ENCODE measurements around the gene FOXO6. TPM values are rescaled to one million over a fixed set of nuclear protein-coding genes. Genes with fewer than 3 reads are reported as not detected.

The FOXO6 gene
- total and polyA plus RNA-seq, 2 experiments from 2014 or later: 0.68 to 4.2 TPM

- Histone ChIP-seq H3K4me1 (ENCODE audit: insufficient read depth) (peaks cover 38% of the 10 kb centered on the region), H3K9me2 (ENCODE audit: insufficient read depth) (no peaks in the 10 kb centered on the region), H3K79me2 (replicated peaks; ENCODE audit: insufficient read depth) (no peaks in the 10 kb centered on the region), H3K36me3 (ENCODE audit: insufficient read depth) (no peaks in the 10 kb centered on the region), H3F3A (replicated peaks; ENCODE audit: low read depth) (0 out of 2 replicates have a peak, but pooled peaks cover 4% of the 10 kb centered on the region), H2AFZ (peak overlapping the region; percentile 89), H4K20me1 (replicated peaks; ENCODE audit: insufficient read depth) (no peaks in the 10 kb centered on the region; the same call in 1 of the 2 replicates), H3K4me2 (peak overlapping the region; percentile 74), H3K27me3 (ENCODE audit: insufficient read depth) (peaks cover 34% of the 10 kb centered on the region), H3K27ac (ENCODE audit: low read depth) (no peak overlapping the region), H3K4me3 (peak overlapping the region; percentile 42; the same call in 1 of the 2 replicates)
- peak; percentile 0; the same call in 1 of the 3 replicates for ATAC-seq
- no peaks in the 10 kb centered on the region; the same call in 2 of the 3 replicates for H3K36me3 Mint-ChIP-seq (ENCODE audit: low read depth)
- TF ChIP-seq EZH2phosphoT487 (IDR thresholded peaks at IDR 0.05; ENCODE audit: unreplicated experiment): no peak
- TF ChIP-seq REST (IDR thresholded peaks at IDR 0.05; ENCODE audit: unreplicated experiment): no peak
- TF ChIP-seq POLR2AphosphoS5 (IDR thresholded peaks at IDR 0.05; ENCODE audit: low read depth): no peak
- TF ChIP-seq ZNF462 (CRISPR knock-in tag; IDR thresholded peaks at IDR 0.05): no peak
- TF ChIP-seq EZH2 (IDR thresholded peaks at IDR 0.05; ENCODE audit: low read depth, unreplicated experiment): no peak
- TF ChIP-seq ZNF114 (CRISPR knock-in tag; IDR thresholded peaks at IDR 0.05): no peak
- no peak for TF ChIP-seq CTCF (conservative IDR thresholded peaks at IDR 0.05; ENCODE audit: low read depth in 2 of 2)
- TF ChIP-seq STAT1 (IDR thresholded peaks at IDR 0.05; ENCODE audit: unreplicated experiment): no peak
- no peak for TF ChIP-seq NANOG (IDR thresholded peaks at IDR 0.05; ENCODE audit: borderline replicate concordance)
- TF ChIP-seq JUNB (IDR thresholded peaks at IDR 0.05; ENCODE audit: unreplicated experiment): no peak
- no peak for TF ChIP-seq ETS1 (IDR thresholded peaks at IDR 0.05)
- TF ChIP-seq CREB1 (CRISPR knock-in tag; IDR thresholded peaks at IDR 0.05; ENCODE audit: low read depth): no peak
- no peak for TF ChIP-seq ZNF331 (CRISPR knock-in tag; IDR thresholded peaks at IDR 0.05; ENCODE audit: low read depth)
- H3K27ac Mint-ChIP-seq: no peak overlapping the region
- no peak overlapping the region; the same call in 2 of the 3 replicates for H3K4me3 Mint-ChIP-seq
- peak; percentile 61 for DNase-seq (ENCODE audit: low spot score)
- H3K9me3 Mint-ChIP-seq: no peaks in the 10 kb centered on the region; the same call in 2 of the 3 replicates
- H3K4me1 Mint-ChIP-seq: peaks cover 44% of the 10 kb centered on the region
- peaks cover 32% of the 10 kb centered on the region for H3K27me3 Mint-ChIP-seq (ENCODE audit: insufficient read depth, low read depth, poor library complexity)
Measured at GRCh38 chr1:41358131-41359021, 2.9 kb upstream of the FOXO6 start.
